Measurements from ENCODE around the gene URB2.
A peak's percentile ranks its signal among the peaks of the same experiment; 100 is the strongest.

URB2 gene

DNA sequence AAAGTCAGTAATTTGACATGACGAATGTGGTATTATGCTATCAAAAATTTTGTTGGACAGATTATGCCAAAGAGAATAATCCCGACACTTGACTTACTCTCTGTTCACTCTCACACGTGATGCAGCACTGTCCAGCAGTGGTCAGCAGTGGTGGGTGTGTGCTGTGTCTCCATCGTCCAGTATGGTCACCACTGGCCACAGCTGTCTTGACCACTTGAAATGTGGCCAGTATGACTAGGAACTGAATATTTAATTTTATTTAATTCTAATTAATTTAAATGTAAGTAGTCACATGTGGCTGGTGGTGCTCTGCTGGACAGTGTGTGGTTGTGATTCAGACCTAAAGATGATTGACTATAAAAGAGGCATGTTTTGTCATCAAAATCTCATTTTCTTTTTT lies 24.0 kb downstream of the URB2 start:
- no peak for DNase-seq

DNA sequence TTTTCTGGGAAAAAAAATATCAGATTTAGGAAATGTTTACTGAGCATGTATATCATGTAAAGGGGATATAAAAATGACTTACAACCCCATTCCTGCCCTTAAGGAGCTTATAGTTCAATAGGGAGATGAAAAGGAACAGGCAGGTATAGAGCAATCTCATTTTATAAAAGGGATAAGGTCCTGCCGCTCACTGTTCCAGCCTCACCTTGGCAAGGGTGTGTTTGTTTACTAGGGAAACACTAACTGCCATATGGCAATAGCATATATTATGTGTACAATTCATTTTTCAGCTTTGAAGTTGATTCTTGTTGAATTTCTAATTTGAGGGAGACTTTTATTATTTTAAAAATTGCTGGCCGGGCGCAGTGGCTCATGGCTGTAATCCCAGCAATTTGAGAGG lies 25.5 kb downstream of the URB2 start:
- no peak for DNase-seq

DNA sequence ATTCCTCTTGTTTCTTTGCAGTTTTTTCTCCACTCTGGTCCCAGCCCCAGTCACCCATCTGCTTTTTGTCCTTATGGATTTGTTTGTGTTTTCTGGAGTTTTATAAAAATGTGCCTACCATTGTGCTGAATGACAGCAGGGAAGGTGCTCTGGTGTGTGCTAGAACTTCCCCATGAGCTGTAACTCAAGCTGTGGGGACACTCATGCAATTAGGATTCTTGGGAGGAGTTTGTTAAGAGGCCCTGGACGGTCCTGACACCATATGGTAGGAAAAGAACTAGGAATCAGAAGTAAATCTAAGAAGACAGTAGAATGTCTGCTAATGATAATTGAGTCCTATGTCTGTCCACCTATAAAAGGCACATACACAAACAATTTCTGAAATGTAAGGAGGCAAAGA lies 27.4 kb downstream of the URB2 start:
- no peak for DNase-seq

GRCh38 chr1:229655781-229656180 lies 29.7 kb downstream of the URB2 start:
- DNase-seq = no peak

DNA sequence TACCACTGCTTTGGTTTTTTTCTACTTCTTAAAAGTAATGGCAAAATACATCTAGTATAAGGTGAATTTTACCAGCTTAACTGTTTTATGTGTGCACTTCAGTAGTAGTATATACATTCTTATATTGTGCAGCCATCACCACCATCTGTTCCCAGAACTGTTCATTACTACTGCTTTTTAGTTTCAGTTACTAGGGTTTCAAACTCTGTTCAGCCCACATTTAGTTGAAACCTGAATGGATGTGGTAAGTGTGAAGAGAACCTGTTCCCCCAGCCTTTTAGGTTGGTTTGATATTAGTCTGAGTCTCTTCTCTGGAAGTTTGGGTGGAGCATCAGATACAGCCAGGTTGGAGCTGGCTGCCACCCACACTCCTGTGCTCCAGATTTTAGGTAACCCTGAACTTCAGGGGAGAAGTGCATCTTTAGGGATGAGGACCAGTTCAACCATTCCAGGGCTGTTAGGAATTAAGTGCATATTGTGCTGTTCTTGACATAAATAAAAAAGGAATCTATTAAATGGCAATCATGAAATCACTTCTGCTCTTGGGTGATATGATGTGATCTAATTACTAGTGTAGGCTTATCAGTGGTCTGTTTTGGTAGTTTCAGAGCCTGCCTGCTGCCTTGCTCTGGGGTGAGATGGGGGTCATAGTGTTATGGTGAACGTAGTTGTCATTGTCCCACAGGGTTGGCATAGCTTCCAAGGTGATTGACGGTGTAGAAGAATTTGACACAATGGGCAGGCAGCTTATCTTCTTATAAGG lies 32.1 kb downstream of the URB2 start:
- no peak for DNase-seq

DNA sequence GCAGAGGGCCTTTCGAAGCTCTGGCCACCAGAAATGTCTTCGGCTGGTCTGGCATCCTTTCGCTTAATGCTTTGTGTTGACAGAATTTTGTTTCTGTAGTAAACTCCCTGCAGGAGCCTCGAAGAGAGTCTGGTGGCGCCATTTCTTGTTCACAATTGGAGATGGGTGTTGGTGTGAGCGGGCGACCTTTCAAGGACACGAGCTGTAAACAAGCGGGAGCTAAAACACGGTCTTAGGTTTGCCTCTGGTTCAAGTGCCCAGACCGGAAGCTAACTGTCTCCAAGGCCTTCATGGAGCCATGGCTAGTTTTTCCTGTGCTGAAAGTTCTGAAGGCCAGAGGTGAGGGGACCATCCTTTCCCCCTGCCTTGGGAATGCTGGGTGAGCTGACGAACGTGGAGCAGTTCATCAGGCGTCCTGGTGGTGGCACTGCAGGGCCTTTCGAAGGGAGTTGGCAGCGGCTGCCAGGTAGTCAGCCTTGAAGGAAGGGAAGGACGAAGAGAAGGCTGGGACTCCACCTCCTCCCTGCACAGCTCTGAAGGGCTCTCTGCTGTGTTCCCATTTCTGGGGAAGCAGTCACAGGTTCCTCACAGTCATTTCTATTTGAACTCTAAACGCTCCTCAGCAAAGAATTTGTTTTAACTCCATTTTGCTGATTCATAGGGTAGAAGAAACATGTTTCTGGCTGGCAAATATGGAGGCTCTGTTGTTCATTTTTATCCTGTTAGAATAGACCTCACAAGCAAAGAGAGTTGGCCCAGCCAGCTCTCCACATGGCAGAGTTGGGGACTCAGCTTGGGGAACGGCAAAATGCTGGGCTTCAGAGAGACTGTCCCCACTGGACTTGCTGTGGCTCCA lies 35.2 kb downstream of the URB2 start:
- DNase-seq = peak; percentile 77

DNA sequence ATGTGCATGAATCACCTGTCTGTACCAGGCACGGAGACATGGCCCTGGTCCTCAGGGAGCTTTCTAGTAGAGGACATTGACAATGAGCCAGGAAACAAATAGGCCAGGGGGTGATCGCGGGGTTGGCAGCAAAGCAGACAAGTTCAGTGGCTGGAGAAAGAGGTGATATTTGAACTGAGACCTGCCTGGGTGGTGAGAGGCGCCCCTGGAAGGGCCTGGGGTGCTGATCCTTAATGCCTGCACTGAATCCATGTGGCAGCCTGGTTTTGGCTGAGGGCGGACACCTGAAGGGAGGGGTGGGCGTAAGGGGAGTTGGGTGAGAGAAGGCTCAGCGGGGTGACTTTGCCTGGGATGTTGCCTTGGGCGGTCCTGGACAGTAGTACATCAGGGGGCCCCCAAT lies 35.9 kb downstream of the URB2 start:
- no peak for DNase-seq

DNA sequence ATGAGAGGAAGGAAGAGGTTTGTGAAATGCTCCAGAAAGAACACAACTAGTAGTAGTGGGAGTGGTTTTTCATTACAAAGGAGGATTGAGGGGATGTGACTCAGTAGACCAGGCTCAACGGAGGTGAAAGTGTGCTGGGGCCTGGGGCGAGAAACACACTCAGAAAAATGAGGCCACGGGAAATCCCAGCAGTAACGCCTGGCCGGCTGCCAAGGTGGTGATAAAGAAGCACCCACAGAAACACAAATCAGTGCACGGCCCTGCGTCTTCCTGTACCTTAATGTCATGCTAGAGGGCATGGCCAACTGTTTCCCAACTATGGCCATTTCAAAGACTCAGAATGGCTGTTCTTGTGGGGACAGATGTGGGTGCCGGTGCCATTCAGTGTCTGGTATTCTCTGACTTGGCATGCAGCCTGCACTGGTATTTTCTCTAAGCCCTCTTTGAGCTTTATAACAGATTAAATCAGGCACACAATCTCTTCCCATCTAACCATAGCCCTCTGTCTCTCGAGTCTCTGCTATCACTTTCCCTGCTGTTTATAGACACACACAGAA lies 38.2 kb downstream of the URB2 start:
- peak; percentile 70 for DNase-seq

DNA sequence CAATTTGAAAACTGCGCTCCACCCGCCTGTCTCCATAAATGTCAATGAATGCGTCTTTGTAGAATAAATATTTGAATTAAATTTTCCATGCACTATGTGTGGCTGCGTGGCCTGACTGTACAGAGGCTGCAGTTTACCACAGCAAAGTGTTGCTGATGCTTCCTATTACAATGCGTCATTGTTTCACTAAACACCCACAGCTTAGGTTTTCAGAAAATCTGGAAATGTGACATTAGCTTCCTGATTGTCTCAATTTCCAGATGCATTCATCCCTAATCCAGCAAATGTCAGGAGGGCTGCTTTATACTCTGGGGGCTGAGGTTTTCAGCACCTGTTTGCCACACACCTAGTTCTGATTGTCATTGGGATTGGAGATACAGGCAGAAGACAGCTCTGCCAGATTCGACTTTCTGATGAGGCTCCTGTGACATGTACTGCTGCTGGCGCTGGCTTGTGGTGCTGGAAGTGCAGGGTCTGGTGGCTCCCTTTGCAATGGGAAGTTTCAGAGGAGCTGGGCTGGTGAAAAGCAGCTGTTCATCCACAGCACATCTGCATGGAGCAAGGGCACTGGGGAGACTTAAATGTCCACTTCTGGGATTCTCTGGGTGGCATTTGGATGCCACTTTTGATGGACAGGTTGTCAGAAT lies 40.0 kb downstream of the URB2 start:
- no peak for DNase-seq

DNA sequence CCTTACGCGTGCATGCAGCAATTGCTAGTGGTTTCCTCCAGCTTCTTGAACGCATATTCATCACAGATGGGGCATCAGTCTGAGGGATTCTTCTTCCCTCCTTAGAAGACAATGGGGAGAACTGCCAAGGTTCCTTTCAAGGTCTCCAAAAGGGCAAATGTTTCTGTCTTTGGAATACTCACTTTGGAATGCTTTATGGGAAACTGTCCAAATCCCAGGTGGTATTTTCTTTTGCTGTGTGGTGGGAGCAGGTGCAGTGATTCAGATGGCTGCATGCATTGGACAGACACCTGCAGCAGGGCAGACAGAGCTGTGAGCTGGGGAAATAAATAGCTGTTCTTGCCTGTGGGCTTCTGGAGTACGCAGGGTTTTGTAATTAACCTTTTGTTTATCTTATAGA lies 40.5 kb downstream of the URB2 start:
- no peak for DNase-seq

GRCh38 chr1:229669333-229669732 lies 43.3 kb downstream of the URB2 start:
- DNase-seq = no peak

DNA sequence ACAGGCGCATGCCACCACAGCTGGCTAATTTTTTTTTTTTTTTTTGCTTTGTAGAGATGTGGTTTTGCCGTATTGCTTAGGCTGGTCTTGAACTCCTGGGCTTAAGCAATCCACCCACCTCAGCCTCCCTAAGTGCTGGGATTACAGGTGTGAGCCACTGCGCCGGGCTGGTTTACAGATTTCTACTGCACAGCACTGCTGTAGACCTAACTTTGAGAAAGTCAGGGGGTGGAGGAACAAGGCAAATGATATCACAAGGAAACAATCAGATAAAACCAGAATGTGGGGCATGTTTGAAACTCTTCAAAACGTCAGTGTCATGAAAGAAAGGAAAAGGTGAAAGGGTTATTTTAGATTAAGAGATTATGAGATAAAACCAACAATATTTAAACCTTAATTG lies 45.3 kb downstream of the URB2 start:
- no peak for DNase-seq

DNA sequence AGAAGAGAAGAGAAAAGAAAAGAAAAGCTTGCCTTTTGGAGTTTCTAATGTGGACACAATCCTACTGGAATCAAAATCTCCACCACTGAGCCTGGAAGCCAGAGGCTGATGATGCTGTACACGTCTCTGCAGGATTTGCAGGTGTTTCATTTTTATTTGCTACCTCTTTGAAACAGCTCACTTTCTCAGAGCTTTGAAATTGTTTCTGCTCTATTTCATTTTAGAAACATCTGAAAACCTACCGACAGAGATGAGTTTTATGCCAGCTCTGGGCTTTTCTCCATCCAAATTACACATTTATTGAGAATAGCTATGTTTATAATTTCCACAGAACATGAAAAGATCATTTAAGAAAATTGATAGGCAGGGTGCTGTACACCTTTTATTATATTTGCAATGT lies 46.2 kb downstream of the URB2 start:
- no peak for DNase-seq

DNA sequence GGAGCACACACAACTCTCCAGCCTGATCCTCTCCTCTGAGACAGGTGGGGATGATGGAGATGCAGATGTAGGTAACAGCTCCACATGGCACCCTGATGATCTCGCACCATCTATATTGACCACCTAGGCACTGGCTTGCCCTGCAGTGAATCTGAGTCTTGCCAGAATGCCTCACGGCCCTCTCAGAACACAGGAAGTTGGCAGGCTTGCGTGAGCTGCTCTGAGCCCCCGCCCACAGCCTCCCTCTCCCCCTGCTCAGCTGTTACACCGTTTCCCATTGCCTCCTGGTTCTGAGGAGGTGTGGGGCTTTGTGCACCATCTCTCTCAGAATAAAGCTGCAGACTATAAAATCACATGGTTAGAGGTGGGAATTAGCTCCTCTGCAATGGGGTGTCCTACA lies 48.0 kb downstream of the URB2 start:
- DNase-seq = no peak

- no peak for DNase-seq
Measured at GRCh38 chr1:229675396-229675795, 49.3 kb downstream of the URB2 start.

DNA sequence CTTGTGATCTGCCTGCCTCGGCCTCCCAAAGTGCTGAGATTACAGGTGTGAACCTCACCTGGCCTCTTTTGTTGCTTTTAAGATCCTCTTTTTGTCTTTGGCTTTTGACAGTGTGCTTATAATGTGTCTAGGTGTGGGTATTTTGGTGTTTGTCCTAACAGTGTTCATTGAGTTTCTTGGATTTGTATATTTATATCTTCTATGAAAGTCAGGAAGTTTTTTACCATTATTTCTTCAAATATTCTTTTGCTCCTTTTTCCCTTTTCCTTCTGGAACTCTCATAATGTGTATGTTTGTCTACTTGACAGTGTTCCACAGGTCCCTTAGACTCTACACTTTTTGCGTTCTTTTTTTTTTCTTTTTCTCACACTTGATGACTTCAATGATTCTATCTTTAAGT lies 59.1 kb downstream of the URB2 start:
- DNase-seq = no peak

- DNase-seq = no peak
Measured at GRCh38 chr1:229689273-229689672, 63.2 kb downstream of the URB2 start.

DNA sequence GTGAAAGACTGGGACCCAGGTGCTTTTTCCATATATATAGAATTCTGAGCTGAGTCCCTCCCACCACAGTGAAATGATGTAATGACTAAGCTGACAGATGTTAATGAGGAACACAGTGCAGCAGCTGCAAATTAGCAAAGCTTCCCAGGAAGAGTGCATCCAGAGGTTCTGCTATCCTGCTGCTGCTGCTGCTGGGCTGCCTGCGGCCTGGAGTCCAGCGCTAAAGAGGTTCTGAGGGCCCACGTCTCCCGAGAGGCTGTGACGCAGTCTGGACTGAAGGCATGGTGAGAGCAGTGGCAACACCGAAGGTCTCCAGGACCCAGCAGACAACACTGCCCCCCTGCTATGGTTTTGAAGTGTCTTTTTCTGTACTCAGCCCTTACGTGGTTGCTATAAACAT lies 63.9 kb downstream of the URB2 start:
- DNase-seq = no peak

DNA sequence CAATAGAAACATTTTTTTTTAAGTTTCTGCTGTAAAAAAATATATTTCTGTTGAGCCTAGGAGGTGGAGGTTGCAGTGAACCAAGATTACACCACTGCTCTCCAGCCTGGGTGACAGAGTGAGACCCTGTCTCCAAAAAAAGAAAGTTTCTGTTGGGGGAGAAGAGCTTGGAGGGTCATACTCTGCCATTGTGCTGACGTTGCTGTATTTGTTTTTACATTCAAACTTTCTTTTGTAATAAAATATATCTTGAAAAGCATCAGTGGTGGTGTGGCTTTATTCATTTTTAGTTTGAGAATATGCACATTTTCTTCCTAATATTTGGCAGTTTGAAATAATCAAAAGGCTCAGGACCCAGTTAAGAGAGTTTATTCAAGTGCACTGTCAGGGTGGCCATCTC lies 64.6 kb downstream of the URB2 start:
- no peak for DNase-seq

- no peak for DNase-seq
Measured at GRCh38 chr1:229691362-229691761, 65.3 kb downstream of the URB2 start.

DNA sequence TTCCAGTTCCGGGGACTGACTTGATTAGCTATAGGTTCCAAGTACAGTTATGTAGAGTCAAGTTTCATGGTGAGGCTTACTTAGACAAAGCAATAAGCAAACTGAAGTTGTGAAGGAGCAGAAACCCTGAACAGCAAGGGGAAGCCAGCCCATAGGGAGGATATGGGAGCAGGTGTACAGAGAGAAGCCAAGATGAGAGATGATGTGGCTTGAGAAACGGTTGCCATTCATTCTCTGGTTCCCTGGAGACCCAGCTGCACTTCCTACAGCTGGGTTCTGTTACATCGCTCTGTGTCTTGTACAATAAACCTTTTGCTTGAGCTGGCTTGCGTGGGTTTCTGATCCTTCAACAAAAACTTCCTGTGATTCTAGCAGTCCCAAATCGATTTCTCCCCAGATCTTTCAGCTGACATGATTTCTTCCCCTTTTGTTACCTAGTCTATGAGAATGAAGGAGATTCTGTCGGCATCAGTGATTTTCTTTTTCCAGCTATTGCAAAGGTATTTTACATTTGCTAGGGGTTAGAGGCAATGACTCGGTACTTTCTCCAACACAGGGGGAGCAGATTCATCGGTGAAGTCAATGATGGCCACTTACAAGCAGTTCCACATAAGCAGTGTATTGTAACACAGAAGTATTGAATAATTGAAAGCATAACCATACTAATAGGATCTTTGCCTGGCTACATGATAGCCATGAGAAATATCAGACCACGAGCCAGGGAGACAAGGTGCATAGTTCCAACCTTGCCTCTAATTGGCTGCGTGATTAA lies 67.3 kb downstream of the URB2 start:
- DNase-seq = no peak

DNA sequence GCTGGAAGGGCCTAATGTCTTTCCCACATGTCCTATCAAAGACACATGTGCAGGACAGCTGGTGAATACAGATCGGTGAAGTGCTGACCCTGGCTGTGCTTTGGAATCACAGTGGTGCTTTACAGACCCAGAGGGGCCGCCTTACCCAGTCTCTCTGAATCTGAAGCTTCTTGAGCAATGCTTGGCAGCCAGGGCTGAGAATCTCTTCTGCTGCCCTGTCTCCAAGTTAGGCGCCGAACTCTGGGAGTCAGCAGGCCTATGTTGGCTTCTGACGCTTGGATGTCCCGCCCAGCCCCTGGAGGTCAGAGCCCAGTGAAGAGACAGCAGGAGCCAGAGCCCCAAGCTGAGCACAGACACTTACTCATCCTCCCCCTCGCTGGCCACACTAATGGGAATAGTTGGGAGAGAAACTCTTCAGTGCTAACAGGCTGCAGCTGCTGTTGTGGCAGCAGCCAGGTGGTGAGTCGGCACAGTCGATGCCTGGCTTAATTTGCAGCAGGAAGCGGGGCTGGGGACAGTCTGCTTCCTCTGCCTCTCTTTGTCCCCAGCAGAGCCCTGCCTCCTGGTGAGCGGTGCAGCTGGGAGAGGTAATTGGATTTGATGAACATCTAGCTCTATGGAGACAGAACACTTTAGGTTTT lies 68.1 kb downstream of the URB2 start:
- DNase-seq = no peak

Data from activated T-cell treated with anti-CD3 and anti-CD28 coated beads, Interleukin-2, amount 50 U/mL, for 1 hour (primary cell).